Testis (tissue), 2 donors: ENCODE data around the gene CDH5.

Source experiments
- POLR2A ChIP-seq: fragments of 450-650 bp; IDR thresholded peaks from one replicate; pipeline ENCODE4 v1.6.1; 2017; ENCODE audit warnings: antibody characterized with exemption, mild to moderate bottlenecking, moderate library complexity
- TF ChIP-seq, protein P1 (sequence below), 3 experiments: fragments of 450-650 bp in 2 of 3; fragments of 200-600 bp in 1 of 3; sonication (generic) in 1 of 3; IDR thresholded peaks; one replicate each; pipeline ENCODE4 v1.5.1; 2016 to 2019; ENCODE audit warnings: antibody characterized with exemption in 3 of 3, mild to moderate bottlenecking in 2 of 3, moderate library complexity in 1 of 3

DNA sequence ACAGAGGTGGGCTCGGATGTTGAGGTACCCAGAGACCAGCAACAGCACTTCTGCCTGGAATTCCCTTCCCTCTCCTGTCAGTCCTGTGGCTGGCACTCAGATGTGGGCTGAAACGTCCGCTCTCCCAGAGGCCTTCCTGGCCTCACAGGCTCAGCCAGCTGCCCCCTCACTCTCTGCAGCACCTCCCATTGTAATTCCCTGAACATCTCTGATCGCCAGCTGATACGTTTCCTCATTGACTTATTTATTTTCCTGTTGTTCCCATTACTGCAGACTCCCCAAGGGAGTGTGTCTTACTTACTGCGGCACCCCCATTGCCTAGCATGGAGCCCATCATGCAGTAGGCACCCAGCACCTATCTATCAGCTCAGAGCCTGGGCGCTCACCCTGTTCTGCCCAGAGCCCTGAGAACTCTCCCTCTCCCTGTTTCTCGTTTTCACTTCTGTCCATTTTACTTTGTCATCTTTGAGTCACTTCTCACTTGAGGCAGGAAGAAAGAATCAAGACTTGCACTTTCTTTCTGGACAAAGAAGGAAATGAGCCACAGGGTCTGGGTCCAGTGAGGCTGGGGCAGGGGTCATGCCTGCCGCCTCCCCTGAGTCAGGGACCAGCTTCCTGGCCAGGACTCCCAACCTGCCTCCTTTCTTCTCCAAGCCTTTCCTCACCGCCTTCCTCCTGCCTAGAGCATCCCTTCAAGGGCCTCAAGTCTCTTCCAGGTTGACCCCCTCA, 10.2 kb downstream of the CDH5 start:
- TF ChIP-seq, protein P1, sequence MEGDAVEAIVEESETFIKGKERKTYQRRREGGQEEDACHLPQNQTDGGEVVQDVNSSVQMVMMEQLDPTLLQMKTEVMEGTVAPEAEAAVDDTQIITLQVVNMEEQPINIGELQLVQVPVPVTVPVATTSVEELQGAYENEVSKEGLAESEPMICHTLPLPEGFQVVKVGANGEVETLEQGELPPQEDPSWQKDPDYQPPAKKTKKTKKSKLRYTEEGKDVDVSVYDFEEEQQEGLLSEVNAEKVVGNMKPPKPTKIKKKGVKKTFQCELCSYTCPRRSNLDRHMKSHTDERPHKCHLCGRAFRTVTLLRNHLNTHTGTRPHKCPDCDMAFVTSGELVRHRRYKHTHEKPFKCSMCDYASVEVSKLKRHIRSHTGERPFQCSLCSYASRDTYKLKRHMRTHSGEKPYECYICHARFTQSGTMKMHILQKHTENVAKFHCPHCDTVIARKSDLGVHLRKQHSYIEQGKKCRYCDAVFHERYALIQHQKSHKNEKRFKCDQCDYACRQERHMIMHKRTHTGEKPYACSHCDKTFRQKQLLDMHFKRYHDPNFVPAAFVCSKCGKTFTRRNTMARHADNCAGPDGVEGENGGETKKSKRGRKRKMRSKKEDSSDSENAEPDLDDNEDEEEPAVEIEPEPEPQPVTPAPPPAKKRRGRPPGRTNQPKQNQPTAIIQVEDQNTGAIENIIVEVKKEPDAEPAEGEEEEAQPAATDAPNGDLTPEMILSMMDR (IDR thresholded peaks at IDR 0.05) = no peak
- TF ChIP-seq POLR2A = no peak
